Measurements from ENCODE around the gene PRUNE1.
A peak's percentile ranks its signal among the peaks of the same experiment; 100 is the strongest.

PRUNE1 gene

DNA sequence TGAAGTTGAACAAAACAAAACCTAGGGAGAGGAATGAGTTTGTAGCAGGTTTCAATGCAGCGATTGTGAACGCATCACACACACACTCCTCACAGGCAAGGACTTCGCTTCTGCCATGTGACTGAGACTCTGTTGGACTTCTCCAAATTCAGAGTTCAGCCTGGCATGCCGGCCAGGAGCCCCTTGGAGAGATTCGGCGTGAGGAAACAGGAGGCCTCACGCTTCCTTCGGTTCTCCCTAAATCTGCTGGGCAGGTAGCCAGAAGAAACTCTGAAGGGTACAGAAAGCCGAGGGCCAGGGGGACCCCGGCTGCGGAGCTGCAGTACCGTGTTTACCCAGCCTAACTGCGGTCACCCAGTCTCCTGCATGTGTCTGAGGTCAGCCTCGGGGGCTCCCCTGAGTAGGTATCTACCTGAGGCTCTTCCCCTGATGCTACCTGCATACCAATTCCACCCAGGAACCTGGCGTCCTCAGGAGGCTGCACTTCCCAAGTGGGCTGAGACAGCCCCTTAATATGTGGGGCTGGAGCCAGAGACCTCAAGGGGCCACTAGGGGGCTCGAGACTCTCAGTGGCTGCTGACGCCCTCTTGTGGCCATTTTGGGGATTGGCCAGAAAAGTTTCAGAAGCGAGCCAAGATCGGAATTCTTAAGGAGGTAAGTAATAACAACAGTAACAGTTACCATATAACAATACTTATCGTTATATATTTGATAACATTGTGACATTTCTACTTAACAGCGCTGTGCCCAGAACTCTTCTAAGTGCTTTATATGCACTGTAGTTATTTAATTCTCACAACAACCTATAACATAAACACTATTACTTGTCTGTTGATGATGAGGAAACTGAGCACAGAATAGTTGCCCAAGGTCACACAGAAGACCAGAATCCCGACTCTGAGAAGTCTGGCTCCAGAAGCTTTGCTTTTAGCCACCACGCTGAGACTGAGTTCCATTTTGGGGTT is 28.9 kb upstream of the PRUNE1 start:
- peak; percentile 44 for DNase-seq (ENCODE audit: low read depth)

- no peak for DNase-seq (ENCODE audit: low read depth)
Observed at GRCh38 chr1:150981177-150981804, 27.0 kb upstream of the PRUNE1 start.

DNA sequence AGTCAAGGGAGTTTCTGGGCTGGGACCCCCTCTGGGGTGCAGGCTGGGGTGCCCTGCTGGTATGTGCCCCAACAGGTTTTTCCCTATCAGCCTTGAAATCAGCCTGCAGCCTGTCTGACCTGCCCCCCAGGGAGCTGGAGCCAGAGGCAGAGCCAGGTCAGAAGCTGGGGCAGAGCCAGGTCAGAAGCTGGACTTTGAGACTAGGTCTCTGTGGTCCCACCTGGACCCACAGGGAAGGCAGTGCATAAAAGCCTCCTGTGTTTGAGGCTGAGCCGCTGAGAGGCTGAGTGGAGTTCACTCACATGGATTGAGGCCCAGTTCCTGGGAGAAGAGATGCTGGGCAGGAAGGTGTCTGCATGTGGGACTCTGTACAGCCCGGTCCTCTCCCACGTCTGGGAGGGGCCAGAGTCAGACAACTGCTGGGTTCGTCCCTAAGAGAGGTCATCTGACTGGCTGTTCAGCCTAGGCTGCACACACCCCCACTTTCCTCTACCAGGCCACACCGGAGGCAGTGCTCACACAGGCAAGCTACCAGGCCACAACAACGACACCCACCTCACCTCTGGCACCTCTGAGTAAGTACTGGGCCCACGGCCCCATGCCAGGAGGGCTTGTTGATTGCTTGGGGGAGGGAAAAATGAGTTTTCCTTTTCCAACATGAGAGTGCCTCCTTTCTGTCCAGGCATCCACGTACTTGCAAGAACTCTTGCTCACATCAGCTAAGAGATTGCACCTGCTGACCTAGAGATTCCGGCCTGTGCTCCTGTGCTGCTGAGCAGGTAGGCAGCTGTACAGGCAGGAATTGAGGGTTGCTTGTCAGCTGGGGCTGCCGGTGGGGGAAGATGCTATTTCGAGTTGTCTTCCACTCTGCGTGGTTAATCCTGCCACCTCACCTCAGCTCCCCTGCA is 26.2 kb upstream of the PRUNE1 start, which contains the start of gene ANXA9:
TSS of gene ANXA9 (plus strand) at position 488 of the 908 bp plus-strand sequence. CDS start 814 bp downstream, outside the sequence.
- DNase-seq (ENCODE audit: low read depth), result no peak

- DNase-seq (ENCODE audit: low read depth), result no peak
Observed at GRCh38 chr1:150985179-150985825, 22.9 kb upstream of the PRUNE1 start.

DNA sequence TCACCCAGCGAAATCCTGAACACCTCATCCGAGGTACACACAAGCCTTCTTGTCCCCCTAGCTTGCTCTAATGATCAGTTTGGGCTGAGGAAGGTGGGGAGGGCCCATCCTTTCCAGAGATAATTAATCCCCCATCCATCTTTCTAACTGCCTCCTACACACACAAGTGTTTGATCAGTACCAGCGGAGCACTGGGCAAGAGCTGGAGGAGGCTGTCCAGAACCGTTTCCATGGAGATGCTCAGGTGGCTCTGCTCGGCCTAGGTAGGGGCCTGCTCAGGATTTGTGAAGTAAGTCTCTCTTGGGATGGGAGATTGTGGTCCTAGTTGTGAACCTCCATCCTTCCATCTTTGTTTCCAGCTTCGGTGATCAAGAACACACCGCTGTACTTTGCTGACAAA is 20.3 kb upstream of the PRUNE1 start:
- no peak for DNase-seq (ENCODE audit: low read depth)

GRCh38 chr1:150992626-150993025 is 15.6 kb upstream of the PRUNE1 start:
- DNase-seq (ENCODE audit: low read depth), result no peak

DNA sequence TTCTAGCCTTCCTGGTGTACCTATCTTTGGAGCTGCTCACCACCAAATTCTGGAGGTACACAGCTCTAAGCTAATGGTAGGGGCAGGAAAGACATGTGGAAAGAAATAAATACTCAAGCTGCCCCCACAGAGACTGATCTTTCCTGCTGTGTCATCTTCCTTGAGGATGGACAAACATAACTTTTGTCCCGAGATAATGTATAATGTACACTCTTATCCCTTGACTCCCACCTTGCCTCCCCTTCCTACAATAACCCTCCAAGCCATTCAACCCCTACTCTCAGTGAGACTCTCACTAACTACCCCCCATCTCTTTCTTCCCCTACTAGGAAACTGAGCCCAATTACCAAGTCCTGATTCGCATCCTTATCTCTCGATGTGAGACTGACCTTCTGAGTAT is 14.0 kb upstream of the PRUNE1 start:
- no peak for DNase-seq (ENCODE audit: low read depth)

GRCh38 chr1:150995460-150995859 is 12.8 kb upstream of the PRUNE1 start:
- DNase-seq (ENCODE audit: low read depth), result no peak

- no peak for DNase-seq (ENCODE audit: low read depth)
Observed at GRCh38 chr1:150995896-150996295, 12.4 kb upstream of the PRUNE1 start.

GRCh38 chr1:150997126-150997872 is 10.9 kb upstream of the PRUNE1 start:
- no peak for DNase-seq (ENCODE audit: low read depth)

- DNase-seq (ENCODE audit: low read depth), result no peak
Observed at GRCh38 chr1:150997949-150998348, 10.3 kb upstream of the PRUNE1 start.

- DNase-seq (ENCODE audit: low read depth), result no peak
Observed at GRCh38 chr1:150999051-150999674, 9.1 kb upstream of the PRUNE1 start.

- DNase-seq (ENCODE audit: low read depth), result no peak
Observed at GRCh38 chr1:150999926-151000325, 8.3 kb upstream of the PRUNE1 start.

DNA sequence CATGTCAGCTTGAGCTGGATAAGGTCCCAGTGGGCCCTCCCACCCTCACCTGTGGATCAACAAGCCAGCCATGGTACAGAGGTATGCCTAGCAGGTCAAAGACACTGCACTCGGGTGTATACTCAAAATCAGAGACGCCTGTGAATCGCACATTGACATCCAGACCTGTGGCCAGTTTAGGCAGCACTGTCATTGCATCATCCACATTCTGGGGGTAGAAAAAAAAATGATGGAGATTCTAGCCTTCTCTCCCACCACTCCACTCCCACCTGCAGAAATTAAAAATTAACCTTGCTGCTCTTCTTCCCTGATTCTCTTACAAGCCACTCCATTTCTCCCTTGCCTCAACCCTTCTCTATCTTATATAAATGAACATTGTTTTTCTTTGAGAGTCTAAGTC is 7.8 kb upstream of the PRUNE1 start:
- DNase-seq (ENCODE audit: low read depth), result no peak

- no peak for DNase-seq (ENCODE audit: low read depth)
Observed at GRCh38 chr1:151001602-151002001, 6.6 kb upstream of the PRUNE1 start.

- DNase-seq (ENCODE audit: low read depth), result no peak
Observed at GRCh38 chr1:151002051-151002450, 6.2 kb upstream of the PRUNE1 start.

DNA sequence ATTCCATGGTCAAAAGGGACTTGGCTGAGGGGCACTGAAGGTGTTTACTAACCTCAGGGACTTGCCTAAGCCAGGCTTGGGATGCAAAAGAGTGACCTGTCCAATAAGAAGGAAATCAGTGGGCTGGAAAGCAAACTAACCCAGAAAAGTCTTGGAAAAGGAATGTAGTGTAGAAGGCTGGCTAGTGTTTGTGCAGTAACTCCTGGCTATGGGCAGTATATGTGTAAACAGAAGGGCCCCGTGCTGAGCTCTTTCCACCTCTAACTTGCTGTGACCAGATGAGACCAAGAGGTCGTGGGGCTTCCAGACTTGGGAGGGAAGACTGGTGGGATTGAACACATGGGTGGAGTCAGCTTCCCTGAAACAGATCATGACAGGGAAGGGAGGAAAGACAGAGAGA is 5.6 kb upstream of the PRUNE1 start:
- DNase-seq (ENCODE audit: low read depth), result no peak

- DNase-seq (ENCODE audit: low read depth), result no peak
Observed at GRCh38 chr1:151003180-151003579, 5.1 kb upstream of the PRUNE1 start.

- no peak for DNase-seq (ENCODE audit: low read depth)
Observed at GRCh38 chr1:151005729-151006319, 2.4 kb upstream of the PRUNE1 start.
